ENCODE results near the gene LILRA5. TPM values are rescaled to one million over a fixed set of nuclear protein-coding genes. Genes with fewer than 3 reads are reported as not detected.
"Not testable (repeated sequence)": the region's sequence is repeated elsewhere in the genome, so short reads cannot be mapped to it uniquely, and the experiment has no call there.

LILRA5 gene
- total RNA-seq, 1 experiment from 2014 or later, result not detected

- H3K4me3 ChIP-seq (ENCODE audit: insufficient read depth, low read depth, low read length), result no peak overlapping the region
- no peaks in the 10 kb centered on the region for H3K27me3 ChIP-seq (ENCODE audit: control insufficient read depth, insufficient read depth, low read length)
- no peaks in the 10 kb centered on the region for H3K36me3 ChIP-seq (replicated peaks; ENCODE audit: control insufficient read depth, insufficient read depth, low read length)
- no peak for DNase-seq
Measured at GRCh38 chr19:54324071-54324470, 11.1 kb upstream of the LILRA5 start.

DNA sequence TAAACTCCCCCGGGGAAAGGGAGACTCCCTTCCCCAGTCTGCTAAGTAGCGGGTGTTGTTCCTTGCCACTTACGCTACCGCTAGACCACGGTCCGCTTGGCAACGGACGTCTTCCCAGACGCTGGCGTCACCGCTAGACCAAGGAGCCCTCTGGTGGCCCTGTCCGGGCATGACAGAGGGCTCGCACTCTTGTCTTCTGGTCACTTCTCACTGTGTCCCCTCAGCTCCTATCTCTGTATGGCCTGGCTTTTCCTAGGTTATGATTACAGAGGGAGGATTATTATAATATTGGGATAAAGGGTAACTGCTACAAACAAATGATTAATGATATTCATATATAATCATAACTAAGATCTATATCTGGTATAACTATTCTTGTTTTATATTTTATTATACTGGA is 10.0 kb upstream of the LILRA5 start:
- not testable (repeated sequence) for H3K36me3 ChIP-seq (replicated peaks; ENCODE audit: control insufficient read depth, insufficient read depth, low read length); H3K27me3 ChIP-seq (ENCODE audit: control insufficient read depth, insufficient read depth, low read length); DNase-seq; H3K4me3 ChIP-seq (ENCODE audit: insufficient read depth, low read depth, low read length)

DNA sequence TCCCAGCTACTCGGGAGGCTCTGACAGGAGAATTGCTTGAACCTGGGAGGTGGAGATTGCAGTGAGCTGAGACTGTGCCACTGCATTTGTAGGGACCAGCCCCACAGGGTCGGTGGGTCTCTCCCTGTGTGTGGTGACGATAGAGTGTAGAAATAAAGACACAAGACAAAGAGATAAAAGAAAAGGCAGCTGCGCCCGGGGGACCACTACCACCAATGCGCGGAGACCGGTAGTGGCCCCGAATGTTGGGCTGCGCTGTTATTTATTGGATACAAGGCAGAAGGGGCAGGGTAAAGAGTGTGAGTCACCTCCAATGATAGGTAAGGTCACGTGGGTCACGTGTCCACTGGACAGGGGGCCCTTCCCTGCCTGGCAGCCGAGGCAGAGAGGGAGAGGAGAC is 9.3 kb upstream of the LILRA5 start:
- not testable (repeated sequence) for H3K4me3 ChIP-seq (ENCODE audit: insufficient read depth, low read depth, low read length); H3K27me3 ChIP-seq (ENCODE audit: control insufficient read depth, insufficient read depth, low read length); H3K36me3 ChIP-seq (replicated peaks; ENCODE audit: control insufficient read depth, insufficient read depth, low read length); DNase-seq

DNA sequence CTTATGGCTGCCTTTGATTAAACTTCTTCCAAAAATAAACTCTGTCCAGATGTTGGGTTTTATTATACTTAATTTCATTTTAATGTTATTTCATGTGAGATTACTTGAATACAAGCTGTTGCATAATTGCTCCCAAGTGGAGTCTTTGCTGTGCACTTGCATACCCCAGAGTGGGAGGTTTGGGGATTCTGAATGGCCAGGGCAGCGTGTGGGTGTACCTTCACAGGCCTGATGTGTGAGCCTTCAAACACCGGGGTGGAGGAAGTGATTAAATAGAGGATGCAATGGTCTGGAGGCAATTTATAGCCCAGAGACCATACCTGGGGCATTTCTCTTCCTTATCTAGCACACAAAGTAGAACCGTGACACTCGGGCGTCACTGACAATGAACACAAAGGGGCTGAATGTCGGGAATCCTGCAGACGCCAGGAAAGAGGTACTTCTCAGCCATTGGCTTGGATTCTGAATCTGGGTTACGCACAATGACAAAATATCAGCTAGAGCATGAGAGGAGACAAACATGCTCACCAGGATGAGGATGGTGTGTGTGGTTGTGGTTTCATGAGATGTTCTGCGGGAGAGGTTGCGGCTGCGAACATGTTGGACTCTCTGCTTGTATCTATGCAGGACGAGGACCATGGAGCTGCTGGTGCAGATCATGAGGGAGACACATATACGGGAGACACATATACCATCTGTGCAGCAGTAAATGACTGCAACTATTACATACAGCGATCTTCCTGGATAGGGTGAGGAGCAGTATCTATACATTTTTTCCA is 7.1 kb upstream of the LILRA5 start:
- Histone ChIP-seq H3K27me3 (ENCODE audit: control insufficient read depth, insufficient read depth, low read length) (no peaks in the 10 kb centered on the region), H3K4me3 (ENCODE audit: insufficient read depth, low read depth, low read length) (no peak overlapping the region), H3K36me3 (replicated peaks; ENCODE audit: control insufficient read depth, insufficient read depth, low read length) (no peaks in the 10 kb centered on the region)
- DNase-seq, result no peak

GRCh38 chr19:54319049-54319448 is 6.1 kb upstream of the LILRA5 start:
- no peaks in the 10 kb centered on the region for H3K36me3 ChIP-seq (replicated peaks; ENCODE audit: control insufficient read depth, insufficient read depth, low read length)
- H3K27me3 ChIP-seq (ENCODE audit: control insufficient read depth, insufficient read depth, low read length), result no peaks in the 10 kb centered on the region
- DNase-seq, result no peak
- no peak overlapping the region for H3K4me3 ChIP-seq (ENCODE audit: insufficient read depth, low read depth, low read length)

- Histone ChIP-seq H3K27me3 (ENCODE audit: control insufficient read depth, insufficient read depth, low read length) (no peaks in the 10 kb centered on the region), H3K4me3 (ENCODE audit: insufficient read depth, low read depth, low read length) (no peak overlapping the region), H3K36me3 (replicated peaks; ENCODE audit: control insufficient read depth, insufficient read depth, low read length) (no peaks in the 10 kb centered on the region)
- no peak for DNase-seq
Measured at GRCh38 chr19:54317965-54318240, 4.9 kb upstream of the LILRA5 start.

- H3K27me3 ChIP-seq (ENCODE audit: control insufficient read depth, insufficient read depth, low read length), result no peaks in the 10 kb centered on the region
- no peaks in the 10 kb centered on the region for H3K36me3 ChIP-seq (replicated peaks; ENCODE audit: control insufficient read depth, insufficient read depth, low read length)
- DNase-seq, result no peak
- H3K4me3 ChIP-seq (ENCODE audit: insufficient read depth, low read depth, low read length), result no peak overlapping the region
Measured at GRCh38 chr19:54317108-54317964, 4.4 kb upstream of the LILRA5 start.

- peak; percentile 80 for DNase-seq
- no peaks in the 10 kb centered on the region for H3K27me3 ChIP-seq (ENCODE audit: control insufficient read depth, insufficient read depth, low read length)
- H3K4me3 ChIP-seq (ENCODE audit: insufficient read depth, low read depth, low read length), result no peak overlapping the region
- H3K36me3 ChIP-seq (replicated peaks; ENCODE audit: control insufficient read depth, insufficient read depth, low read length), result no peaks in the 10 kb centered on the region
Measured at GRCh38 chr19:54316746-54317107, 3.8 kb upstream of the LILRA5 start.

DNA sequence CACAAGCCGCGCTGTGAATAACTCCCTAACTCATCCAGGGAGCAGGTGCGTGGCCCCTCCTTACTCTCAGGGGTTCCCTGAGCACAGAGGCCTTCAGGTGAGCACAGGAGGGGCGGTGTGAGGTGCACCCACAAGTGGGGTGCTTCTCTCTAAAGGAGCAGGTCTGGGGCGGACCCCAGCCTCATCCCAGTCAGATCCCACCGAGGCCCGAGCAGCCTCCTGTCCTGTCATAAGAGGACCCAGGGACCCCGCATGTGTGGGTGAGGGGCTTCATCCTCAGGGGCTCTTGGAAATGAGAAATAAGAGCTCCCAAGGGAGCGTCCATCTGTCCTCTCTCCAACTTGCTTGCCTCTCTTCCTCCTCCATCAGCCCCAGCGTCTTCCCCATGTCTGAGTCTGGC is 3.0 kb upstream of the LILRA5 start:
- Histone ChIP-seq H3K36me3 (replicated peaks; ENCODE audit: control insufficient read depth, insufficient read depth, low read length) (no peaks in the 10 kb centered on the region), H3K27me3 (ENCODE audit: control insufficient read depth, insufficient read depth, low read length) (no peaks in the 10 kb centered on the region), H3K4me3 (ENCODE audit: insufficient read depth, low read depth, low read length) (no peak overlapping the region)
- DNase-seq, result no peak

GRCh38 chr19:54312011-54312410 is 955 bp downstream of the LILRA5 start:
- no peak for DNase-seq
- no peaks in the 10 kb centered on the region; the same call in 1 of the 2 replicates for H3K27me3 ChIP-seq (ENCODE audit: control insufficient read depth, insufficient read depth, low read length)
- H3K4me3 ChIP-seq (ENCODE audit: insufficient read depth, low read depth, low read length), result no peak overlapping the region
- no peaks in the 10 kb centered on the region for H3K36me3 ChIP-seq (replicated peaks; ENCODE audit: control insufficient read depth, insufficient read depth, low read length)

GRCh38 chr19:54311486-54311885 is 1.5 kb downstream of the LILRA5 start:
- DNase-seq, result no peak
- no peak overlapping the region for H3K4me3 ChIP-seq (ENCODE audit: insufficient read depth, low read depth, low read length)
- no peaks in the 10 kb centered on the region; the same call in 1 of the 2 replicates for H3K27me3 ChIP-seq (ENCODE audit: control insufficient read depth, insufficient read depth, low read length)
- H3K36me3 ChIP-seq (replicated peaks; ENCODE audit: control insufficient read depth, insufficient read depth, low read length), result no peaks in the 10 kb centered on the region

- DNase-seq, result no peak
- no peaks in the 10 kb centered on the region; the same call in 1 of the 2 replicates for H3K27me3 ChIP-seq (ENCODE audit: control insufficient read depth, insufficient read depth, low read length)
- H3K4me3 ChIP-seq (ENCODE audit: insufficient read depth, low read depth, low read length), result no peak overlapping the region
Measured at GRCh38 chr19:54310543-54310942, 2.4 kb downstream of the LILRA5 start.

GRCh38 chr19:54309811-54310210 is 3.2 kb downstream of the LILRA5 start:
- H3K4me3 ChIP-seq (ENCODE audit: insufficient read depth, low read depth, low read length), result no peak overlapping the region
- H3K27me3 ChIP-seq (ENCODE audit: control insufficient read depth, insufficient read depth, low read length), result no peaks in the 10 kb centered on the region; the same call in 1 of the 2 replicates
- H3K36me3 ChIP-seq (replicated peaks; ENCODE audit: control insufficient read depth, insufficient read depth, low read length), result no peaks in the 10 kb centered on the region
- DNase-seq, result no peak

More at GRCh38 chr19:54310543-54310942, 2.4 kb downstream of the LILRA5 start:
- H3K36me3 ChIP-seq (replicated peaks; ENCODE audit: control insufficient read depth, insufficient read depth, low read length), result no peaks in the 10 kb centered on the region

DNA sequence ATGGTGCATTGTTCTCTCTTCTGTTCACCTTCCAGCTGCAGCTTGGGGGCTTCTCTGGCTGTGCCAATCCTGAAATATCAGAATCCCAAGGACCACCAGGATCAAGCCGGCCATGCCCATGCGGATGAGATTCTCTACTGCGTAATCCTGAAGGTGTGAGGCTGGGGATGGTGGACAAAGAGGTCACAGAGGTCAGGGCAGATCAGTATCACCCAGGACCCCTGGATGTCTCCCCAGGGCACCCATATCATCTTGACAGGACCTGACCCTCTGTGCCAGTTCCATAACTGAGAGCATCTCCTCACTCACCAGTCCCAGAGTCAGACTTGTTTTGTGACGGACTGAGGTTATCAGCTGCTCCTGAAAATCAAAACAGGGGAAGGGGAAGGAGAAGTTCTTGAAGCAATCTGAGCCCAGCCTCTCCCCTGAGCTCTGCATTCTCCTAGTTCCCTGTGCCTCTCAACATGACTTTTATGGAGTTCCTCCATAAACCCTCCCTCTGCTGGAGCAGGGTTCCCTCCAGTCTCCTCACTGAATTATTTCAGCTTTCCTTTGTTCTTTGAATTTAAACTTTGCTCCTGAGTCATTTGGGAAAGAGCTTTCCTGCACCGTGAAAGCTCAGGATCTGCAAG is 5.5 kb downstream of the LILRA5 start:
- no peak overlapping the region for H3K4me3 ChIP-seq (ENCODE audit: insufficient read depth, low read depth, low read length)
- DNase-seq, result no peak
- H3K27me3 ChIP-seq (ENCODE audit: control insufficient read depth, insufficient read depth, low read length), result no peaks in the 10 kb centered on the region; the same call in 1 of the 2 replicates
- H3K36me3 ChIP-seq (replicated peaks; ENCODE audit: control insufficient read depth, insufficient read depth, low read length), result no peaks in the 10 kb centered on the region

DNA sequence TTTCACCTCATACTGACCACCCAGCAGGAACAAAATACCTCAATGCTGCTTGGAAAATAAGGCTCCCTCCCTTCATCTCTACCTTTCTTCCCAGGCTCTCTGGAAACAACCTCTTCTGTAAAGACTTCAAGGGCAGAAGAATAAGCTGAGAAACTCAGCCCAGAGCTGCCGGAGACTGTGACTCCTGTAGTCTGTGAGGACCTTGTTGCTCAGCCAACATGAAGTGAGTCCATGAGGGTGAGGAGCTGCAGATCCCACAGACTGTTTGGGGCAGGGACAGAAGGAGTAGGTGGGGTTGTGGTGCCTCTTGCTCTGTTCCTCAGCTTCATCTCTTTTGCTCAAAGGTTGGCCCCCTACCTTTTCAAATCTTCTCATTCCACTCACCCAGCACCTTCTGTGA is 7.8 kb downstream of the LILRA5 start:
- H3K27me3 ChIP-seq (ENCODE audit: control insufficient read depth, insufficient read depth, low read length), result no peaks in the 10 kb centered on the region; the same call in 1 of the 2 replicates
- no peaks in the 10 kb centered on the region for H3K36me3 ChIP-seq (replicated peaks; ENCODE audit: control insufficient read depth, insufficient read depth, low read length)
- no peak for DNase-seq
- H3K4me3 ChIP-seq (ENCODE audit: insufficient read depth, low read depth, low read length), result no peak overlapping the region

Data from H7 (cell line).